Endothelial cell of umbilical vein (primary cell): ENCODE measurements around the gene TUBG2.

Source experiments
- CTCF ChIP-seq, 2 donors: IDR thresholded peaks; 1 replicate in 1 of 2; 2 replicates in 1 of 2; pipeline ENCODE4 v1.5.1; 2011; ENCODE audit warnings: low read length in 2 of 2, mild to moderate bottlenecking in 2 of 2, moderate library complexity in 2 of 2, control low read depth in 1 of 2, inconsistent platforms in 1 of 2, low read depth in 1 of 2; ENCODE audit not compliant: insufficient read depth in 1 of 2; ENCODE audit errors: extremely low read depth in 1 of 2
- MYC ChIP-seq: IDR thresholded peaks from one replicate; pipeline ENCODE4 v1.6.1; 2011; ENCODE audit warnings: mild to moderate bottlenecking, low read depth, low read length
- POLR2A ChIP-seq: IDR thresholded peaks from 2 replicates; pipeline ENCODE4 v1.6.1; 2012; ENCODE audit warnings: low read depth, mild to moderate bottlenecking, control low read depth, low read length
- POLR2AphosphoS5 ChIP-seq: IDR thresholded peaks from 2 replicates; pipeline ENCODE4 v1.6.1; 2012; ENCODE audit warnings: low read depth, mild to moderate bottlenecking, control low read depth, low read length, moderate library complexity; ENCODE audit not compliant: insufficient read depth

GRCh38 chr17:42677921-42678781, 19.1 kb downstream of the TUBG2 start:
- no peak for TF ChIP-seq CTCF (IDR thresholded peaks at IDR 0.05; ENCODE audit: extremely low read depth in 1 of 2, insufficient read depth in 1 of 2, low read depth in 1 of 2, low read length in 2 of 2)
- TF ChIP-seq POLR2AphosphoS5, result peak; percentile 63
- peak; percentile 0 for TF ChIP-seq POLR2A
- TF ChIP-seq MYC, result no peak
